ENCODE results near the gene CYP2W1. TPM values are rescaled to one million over a fixed set of nuclear protein-coding genes. Genes with fewer than 3 reads are reported as not detected.

CYP2W1 gene
- total RNA-seq, 1 experiment from 2014 or later: not detected

DNA sequence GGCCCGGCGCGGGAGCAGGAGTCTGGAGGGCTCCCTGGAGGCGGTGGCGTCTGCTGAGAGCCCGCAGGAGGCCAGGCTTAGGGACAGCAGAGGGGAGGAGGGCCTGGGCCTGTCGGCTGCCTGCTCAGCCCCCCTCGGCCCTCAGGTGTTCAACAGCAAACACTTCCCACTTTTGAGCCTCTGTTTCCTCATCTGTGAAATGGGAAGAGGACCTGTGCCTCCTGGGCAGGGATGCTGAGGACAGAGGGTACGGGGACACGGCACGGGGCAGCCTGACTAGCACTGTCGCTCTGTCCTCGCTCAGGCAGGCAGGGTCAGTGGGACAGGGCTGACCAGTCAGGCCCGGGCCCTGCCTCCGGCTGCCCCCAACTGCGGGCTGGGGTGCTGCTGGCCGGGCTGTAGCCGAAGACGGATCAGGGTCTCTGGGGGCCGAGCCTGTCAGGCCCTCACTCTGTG lies 663 bp downstream of the CYP2W1 start:
- Histone ChIP-seq H3K9me2 (ENCODE audit: insufficient read depth) (no peaks in the 10 kb centered on the region), H3K27me3 (ENCODE audit: insufficient read depth, low read length) (no peaks in the 10 kb centered on the region), H3K9ac (ENCODE audit: low read length) (no peak overlapping the region), H2AFZ (ENCODE audit: low read depth, low read length, poor library complexity, severe bottlenecking) (no peak overlapping the region), H3K4me1 (ENCODE audit: control insufficient read depth in 1 of 2, insufficient read depth in 2 of 2, low read length in 2 of 2) (peaks cover 2 to 9% of the 10 kb centered on the region in 2 experiments; a peak in 1 of 4 replicates), H4K20me1 (ENCODE audit: insufficient read depth) (no peaks in the 10 kb centered on the region), H3K79me2 (ENCODE audit: insufficient read depth, low read length) (no peaks in the 10 kb centered on the region), H3K4me3 (replicated peaks in 1 of 2; ENCODE audit: low read depth in 1 of 2, low read length in 2 of 2) (no peak overlapping the region), H3K27ac (ENCODE audit: low read depth, low read length) (no peak overlapping the region), H3K4me2 (ENCODE audit: low read length) (no peak overlapping the region), H3K36me3 (ENCODE audit: control insufficient read depth in 1 of 2, insufficient read depth in 2 of 2, low read length in 2 of 2) (no peaks in the 10 kb centered on the region), H3K9me3 (ENCODE audit: control insufficient read depth in 1 of 2, insufficient read depth in 1 of 2, low read depth in 1 of 2, low read length in 2 of 2) (no peaks in the 10 kb centered on the region; a peak in 1 of 4 replicates)
- no peak for DNase-seq (ENCODE audit: low read depth, low spot score)
- ChIA-PET POLR2A (no interaction called here), RAD21 (ENCODE audit: low non-redundant PET in 1 of 2, low total read pairs in 2 of 2, uncharacterized antibody in 2 of 2, unreplicated experiment in 2 of 2) (no interaction called here), CTCF (no interaction called here)
- no peak for ATAC-seq
- no TSS peak for BruUV-seq (replicated peaks)
- intact Hi-C loops (cut with micrococcal nuclease): no loop called here
- TF ChIP-seq FOSL1 (IDR thresholded peaks at IDR 0.05; ENCODE audit: low read depth): no peak
- TF ChIP-seq, protein P1, sequence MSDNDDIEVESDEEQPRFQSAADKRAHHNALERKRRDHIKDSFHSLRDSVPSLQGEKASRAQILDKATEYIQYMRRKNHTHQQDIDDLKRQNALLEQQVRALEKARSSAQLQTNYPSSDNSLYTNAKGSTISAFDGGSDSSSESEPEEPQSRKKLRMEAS (IDR thresholded peaks at IDR 0.05): no peak
- TF ChIP-seq, protein P2, sequence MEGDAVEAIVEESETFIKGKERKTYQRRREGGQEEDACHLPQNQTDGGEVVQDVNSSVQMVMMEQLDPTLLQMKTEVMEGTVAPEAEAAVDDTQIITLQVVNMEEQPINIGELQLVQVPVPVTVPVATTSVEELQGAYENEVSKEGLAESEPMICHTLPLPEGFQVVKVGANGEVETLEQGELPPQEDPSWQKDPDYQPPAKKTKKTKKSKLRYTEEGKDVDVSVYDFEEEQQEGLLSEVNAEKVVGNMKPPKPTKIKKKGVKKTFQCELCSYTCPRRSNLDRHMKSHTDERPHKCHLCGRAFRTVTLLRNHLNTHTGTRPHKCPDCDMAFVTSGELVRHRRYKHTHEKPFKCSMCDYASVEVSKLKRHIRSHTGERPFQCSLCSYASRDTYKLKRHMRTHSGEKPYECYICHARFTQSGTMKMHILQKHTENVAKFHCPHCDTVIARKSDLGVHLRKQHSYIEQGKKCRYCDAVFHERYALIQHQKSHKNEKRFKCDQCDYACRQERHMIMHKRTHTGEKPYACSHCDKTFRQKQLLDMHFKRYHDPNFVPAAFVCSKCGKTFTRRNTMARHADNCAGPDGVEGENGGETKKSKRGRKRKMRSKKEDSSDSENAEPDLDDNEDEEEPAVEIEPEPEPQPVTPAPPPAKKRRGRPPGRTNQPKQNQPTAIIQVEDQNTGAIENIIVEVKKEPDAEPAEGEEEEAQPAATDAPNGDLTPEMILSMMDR (IDR thresholded peaks at IDR 0.05 in 2 of 3, conservative IDR thresholded peaks at IDR 0.05 in 1 of 3; ENCODE audit: borderline replicate concordance in 1 of 3, insufficient read depth in 1 of 3, low read depth in 2 of 3, low read length in 2 of 3): no peak
- TF ChIP-seq, protein P3, sequence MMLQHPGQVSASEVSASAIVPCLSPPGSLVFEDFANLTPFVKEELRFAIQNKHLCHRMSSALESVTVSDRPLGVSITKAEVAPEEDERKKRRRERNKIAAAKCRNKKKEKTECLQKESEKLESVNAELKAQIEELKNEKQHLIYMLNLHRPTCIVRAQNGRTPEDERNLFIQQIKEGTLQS (IDR thresholded peaks at IDR 0.05): no peak
- TF ChIP-seq CBX3 (IDR thresholded peaks at IDR 0.05; ENCODE audit: low read depth): no peak
- no peak for TF ChIP-seq EZH2phosphoT487 (IDR thresholded peaks at IDR 0.05; ENCODE audit: borderline replicate concordance)
- no peak for TF ChIP-seq POLR2AphosphoS5 (IDR thresholded peaks at IDR 0.05; ENCODE audit: low read depth, low read length)
- TF ChIP-seq TCF7L2 (IDR thresholded peaks at IDR 0.05; ENCODE audit: borderline replicate concordance, extremely low read depth, insufficient read depth, insufficient read length): no peak
- TF ChIP-seq ZNF274 (IDR thresholded peaks at IDR 0.05; ENCODE audit: low read depth, low read length): no peak
- TF ChIP-seq ELF1 (IDR thresholded peaks at IDR 0.05; ENCODE audit: borderline replicate concordance, low read depth): no peak
- no peak for TF ChIP-seq SRF (IDR thresholded peaks at IDR 0.05; ENCODE audit: low read depth)
- no peak for TF ChIP-seq SP1 (IDR thresholded peaks at IDR 0.05; ENCODE audit: low read depth)
- TF ChIP-seq, protein P4, sequence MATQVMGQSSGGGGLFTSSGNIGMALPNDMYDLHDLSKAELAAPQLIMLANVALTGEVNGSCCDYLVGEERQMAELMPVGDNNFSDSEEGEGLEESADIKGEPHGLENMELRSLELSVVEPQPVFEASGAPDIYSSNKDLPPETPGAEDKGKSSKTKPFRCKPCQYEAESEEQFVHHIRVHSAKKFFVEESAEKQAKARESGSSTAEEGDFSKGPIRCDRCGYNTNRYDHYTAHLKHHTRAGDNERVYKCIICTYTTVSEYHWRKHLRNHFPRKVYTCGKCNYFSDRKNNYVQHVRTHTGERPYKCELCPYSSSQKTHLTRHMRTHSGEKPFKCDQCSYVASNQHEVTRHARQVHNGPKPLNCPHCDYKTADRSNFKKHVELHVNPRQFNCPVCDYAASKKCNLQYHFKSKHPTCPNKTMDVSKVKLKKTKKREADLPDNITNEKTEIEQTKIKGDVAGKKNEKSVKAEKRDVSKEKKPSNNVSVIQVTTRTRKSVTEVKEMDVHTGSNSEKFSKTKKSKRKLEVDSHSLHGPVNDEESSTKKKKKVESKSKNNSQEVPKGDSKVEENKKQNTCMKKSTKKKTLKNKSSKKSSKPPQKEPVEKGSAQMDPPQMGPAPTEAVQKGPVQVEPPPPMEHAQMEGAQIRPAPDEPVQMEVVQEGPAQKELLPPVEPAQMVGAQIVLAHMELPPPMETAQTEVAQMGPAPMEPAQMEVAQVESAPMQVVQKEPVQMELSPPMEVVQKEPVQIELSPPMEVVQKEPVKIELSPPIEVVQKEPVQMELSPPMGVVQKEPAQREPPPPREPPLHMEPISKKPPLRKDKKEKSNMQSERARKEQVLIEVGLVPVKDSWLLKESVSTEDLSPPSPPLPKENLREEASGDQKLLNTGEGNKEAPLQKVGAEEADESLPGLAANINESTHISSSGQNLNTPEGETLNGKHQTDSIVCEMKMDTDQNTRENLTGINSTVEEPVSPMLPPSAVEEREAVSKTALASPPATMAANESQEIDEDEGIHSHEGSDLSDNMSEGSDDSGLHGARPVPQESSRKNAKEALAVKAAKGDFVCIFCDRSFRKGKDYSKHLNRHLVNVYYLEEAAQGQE (IDR thresholded peaks at IDR 0.05; ENCODE audit: low read depth): no peak
- no peak for TF ChIP-seq SIN3A (IDR thresholded peaks at IDR 0.05; ENCODE audit: low read depth)
- no peak for TF ChIP-seq EGR1 (IDR thresholded peaks at IDR 0.05; ENCODE audit: low read depth)
- no peak for TF ChIP-seq YY1 (IDR thresholded peaks at IDR 0.05; ENCODE audit: extremely low read depth, insufficient replicate concordance, low read depth, low read length)
- TF ChIP-seq RAD21 (IDR thresholded peaks at IDR 0.05; ENCODE audit: low read depth): no peak
